NCI-H146 treated with DMSO at 0.1 percent for 48 hours (cell line): ENCODE measurements around the gene CTXND1.
"Not testable (repeated sequence)": the region's sequence is repeated elsewhere in the genome, so short reads cannot be mapped to it uniquely, and the experiment has no call there.

Experiments used
- DNase-seq: peaks from one replicate; lab custom pipeline; 2025; ENCODE audit not compliant: unreplicated experiment; lab: John Stamatoyannopoulos, UW

CTXND1 gene

DNA sequence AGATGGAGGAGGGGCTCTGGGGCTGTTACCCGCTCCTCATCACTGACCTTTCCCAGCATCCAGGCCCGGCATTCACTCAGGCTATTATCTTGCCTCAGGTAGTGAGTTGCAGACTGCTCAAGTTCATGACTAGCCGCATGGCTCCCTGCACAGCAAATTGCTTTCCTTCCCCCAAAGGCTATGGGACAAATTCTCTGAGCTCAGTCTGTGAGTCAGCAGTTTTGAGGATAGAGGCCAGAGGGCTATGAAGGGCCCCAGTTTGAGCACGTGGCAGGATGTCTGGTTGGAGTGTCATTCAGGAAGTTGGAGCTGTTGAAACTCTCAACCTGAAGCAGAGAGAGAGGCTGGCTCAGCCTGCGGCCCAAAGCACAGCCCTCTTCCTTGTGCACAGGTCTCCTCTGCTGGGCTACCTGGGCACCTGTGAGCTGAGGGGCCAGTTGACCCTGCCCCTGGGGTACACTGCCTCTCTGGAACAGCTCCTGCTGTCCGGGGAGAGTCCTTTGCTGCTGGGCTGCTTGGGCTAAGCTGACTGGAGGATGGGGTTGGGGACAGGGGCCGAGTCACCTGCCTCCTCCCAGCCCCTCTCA, 91.3 kb downstream of the CTXND1 start:
- DNase-seq: no peak

DNA sequence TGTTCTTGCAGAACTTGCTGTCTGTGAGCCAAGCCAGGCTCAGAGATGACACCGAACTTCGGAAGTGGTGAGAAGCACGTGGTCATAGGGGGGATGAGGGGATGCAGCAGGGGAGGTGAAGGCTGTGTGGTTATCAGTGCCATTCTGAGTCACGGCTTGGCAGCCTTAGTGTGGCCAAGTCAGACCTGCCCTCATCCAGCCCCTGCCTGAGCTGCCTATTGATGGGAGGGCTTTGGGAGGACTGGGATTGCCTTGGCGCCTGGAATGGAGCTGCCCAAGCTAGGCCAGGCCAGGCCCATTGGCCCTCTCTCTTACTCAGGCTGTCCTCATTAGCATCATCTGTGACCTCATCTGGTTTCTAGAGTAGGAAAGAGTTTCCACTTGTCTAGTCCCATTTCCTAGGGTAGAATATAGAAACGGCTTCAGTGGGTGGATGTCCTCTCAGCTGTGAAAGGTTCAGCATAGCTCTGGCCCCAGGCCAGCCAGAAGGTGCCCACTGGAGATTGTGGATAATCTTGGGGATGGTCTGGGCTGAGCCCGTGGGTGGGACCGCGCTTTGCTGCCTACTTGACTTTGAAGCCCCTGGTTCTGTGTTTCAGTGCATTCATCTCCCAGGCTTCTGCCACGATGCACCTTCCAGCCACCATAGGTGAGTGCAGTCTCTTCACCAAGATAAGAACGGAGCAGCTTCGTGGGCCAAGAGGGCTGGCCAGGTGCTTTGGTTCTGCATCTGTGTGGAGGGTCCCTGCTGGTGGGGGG, 92.0 kb downstream of the CTXND1 start:
- no peak for DNase-seq

GRCh38 chr15:80159301-80159700, 92.7 kb downstream of the CTXND1 start:
- DNase-seq: no peak

- no peak for DNase-seq
Observed at GRCh38 chr15:80157215-80157614, 94.8 kb downstream of the CTXND1 start.

GRCh38 chr15:80156176-80156720, 95.8 kb downstream of the CTXND1 start:
- DNase-seq: no peak

DNA sequence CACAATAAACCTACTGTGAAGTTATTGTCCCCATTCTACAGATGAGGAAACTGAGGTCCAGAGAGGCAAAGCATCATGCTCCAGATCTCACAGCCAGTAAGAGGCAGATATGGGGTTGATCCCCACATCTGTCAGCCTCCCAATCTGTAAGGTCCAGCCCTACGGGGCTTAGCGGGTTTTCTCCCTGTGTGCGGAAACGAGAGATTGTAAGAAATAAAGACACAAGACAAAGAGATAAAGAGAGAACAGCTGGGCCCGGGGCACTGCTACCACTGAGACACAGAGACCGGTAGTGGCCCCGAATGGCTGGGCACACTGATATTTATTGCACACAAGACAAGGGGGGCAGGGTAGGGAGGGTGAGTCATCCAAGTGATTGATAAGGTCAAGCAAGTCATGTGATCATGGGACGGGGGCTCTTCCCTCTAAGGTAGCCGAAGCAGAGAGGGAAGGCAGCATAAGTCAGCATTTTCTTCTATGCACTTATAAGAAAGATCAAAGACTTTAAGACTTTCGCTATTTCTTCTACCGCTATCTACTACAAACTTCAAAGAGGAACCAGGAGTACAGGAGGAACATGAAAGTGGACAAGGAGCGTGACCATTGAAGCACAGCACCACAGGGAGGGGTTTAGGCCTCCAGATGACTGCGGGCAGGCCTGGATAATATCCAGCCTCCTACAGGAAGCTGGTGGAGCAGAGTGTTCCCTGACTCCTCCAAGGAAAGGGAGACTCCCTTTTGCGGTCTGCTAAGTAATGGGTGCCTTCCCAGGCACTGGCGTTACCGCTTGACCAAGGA, 96.4 kb downstream of the CTXND1 start:
- DNase-seq: not testable (repeated sequence)

- no peak for DNase-seq
Observed at GRCh38 chr15:80155001-80155377, 97.0 kb downstream of the CTXND1 start.

DNA sequence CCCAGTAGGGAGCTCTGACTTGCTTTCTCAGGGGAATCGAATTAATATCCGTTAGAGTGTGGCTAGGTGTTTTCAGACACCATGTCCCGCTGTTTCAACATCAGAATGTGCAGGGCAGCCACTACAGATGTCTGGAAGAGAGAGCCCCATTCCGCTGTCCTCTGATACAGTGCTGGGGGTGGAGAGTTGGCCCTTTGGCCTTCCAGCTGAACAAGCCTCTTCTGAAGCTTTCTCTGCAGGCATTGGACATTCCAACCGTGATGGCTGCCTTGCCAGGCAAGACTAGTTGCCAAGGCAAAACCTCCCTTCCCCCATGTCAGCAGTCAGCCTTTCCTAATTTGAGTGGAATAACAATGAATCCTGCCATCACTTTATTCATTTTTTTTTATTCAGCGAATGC, 97.7 kb downstream of the CTXND1 start:
- DNase-seq: no peak

DNA sequence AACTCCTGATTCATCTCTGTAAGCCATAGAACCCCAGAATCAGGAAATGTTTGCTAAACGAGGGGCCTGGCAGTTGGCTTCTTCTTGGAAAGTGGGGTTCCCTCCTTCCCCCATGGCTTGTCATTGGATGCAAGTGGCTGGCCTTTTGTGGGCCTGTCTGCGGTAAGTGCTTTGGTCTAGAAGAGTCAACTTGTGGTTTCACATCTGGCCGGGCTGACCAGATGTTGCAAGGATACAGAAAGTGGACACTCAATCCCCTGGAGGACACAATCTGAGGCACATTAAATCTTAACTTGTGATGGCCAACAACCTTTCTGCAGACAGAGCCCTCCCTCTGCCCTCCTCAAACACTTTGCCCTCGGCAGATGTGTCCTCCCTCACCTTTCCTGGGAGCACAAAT, 98.1 kb downstream of the CTXND1 start:
- no peak for DNase-seq

GRCh38 chr15:80152896-80153876, 98.8 kb downstream of the CTXND1 start, which contains the start of gene FAH:
Gene FAH (plus strand): TSS chr15:80152999. CDS start chr15:80153055, 56 bp downstream.
- DNase-seq: peak; percentile 33

- peak; percentile 57 for DNase-seq
Observed at GRCh38 chr15:80152180-80152895, 99.7 kb downstream of the CTXND1 start.

GRCh38 chr15:80151576-80151975, 100.4 kb downstream of the CTXND1 start:
- no peak for DNase-seq

DNA sequence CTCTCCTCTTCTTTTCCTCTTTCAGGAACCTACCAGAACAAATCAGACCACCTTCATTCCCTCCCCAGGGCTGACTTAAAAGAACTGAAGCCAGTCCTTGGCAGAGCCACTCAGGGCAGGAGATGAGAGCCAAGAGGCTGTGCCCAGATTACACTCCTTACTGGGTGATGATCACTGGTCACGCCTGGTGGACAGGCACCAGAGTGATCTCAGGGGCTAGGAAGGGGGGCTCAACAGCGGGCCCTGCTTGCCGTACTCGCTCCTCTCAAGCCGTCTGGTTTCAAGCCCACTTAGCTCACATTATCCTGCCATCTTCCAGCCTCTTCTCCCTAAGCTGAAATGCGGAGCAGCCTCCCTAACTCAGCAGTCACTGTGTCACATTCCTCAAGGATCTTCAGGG, 100.9 kb downstream of the CTXND1 start:
- DNase-seq: no peak
